Small intestine (tissue), 16 donors: Measurements from ENCODE around the gene CCIN. TPM values are rescaled to one million over a fixed set of nuclear protein-coding genes. Genes with fewer than 3 reads are reported as not detected.

ENCODE experiments used
- DNase-seq, 2 donors: peaks; one replicate each; pipeline versions ENCODE4 v3.0.0 to v3.0.0-alpha.2; 2013
- FAIRE-seq: peaks from 2 replicates; lab custom pipeline; 2012; peaks lifted over from hg19 to GRCh38; lab: Jason Lieb, UNC
- H3K27ac ChIP-seq, 3 donors: one replicate each; pipeline ENCODE4 v1.5.1; 2013; ENCODE audit warnings: low read length in 2 of 3, mild to moderate bottlenecking in 2 of 3, control low read depth in 1 of 3, inconsistent platforms in 1 of 3, low read depth in 1 of 3, moderate library complexity in 1 of 3
- H3K27me3 ChIP-seq, 3 donors: one replicate each; pipeline ENCODE4 v1.6.1; 2013; ENCODE audit warnings: low read length in 3 of 3, inconsistent platforms in 1 of 3; ENCODE audit not compliant: control insufficient read depth in 3 of 3, insufficient read depth in 3 of 3
- H3K36me3 ChIP-seq, 3 donors: one replicate each; pipeline ENCODE4 v1.6.1; 2013; ENCODE audit warnings: low read length in 3 of 3, inconsistent platforms in 1 of 3, low read depth in 1 of 3, mild to moderate bottlenecking in 1 of 3, moderate library complexity in 1 of 3; ENCODE audit not compliant: control insufficient read depth in 3 of 3, insufficient read depth in 2 of 3
- H3K4me1 ChIP-seq, 3 donors: one replicate each; pipeline ENCODE4 v1.6.1; 2013; ENCODE audit warnings: low read length in 2 of 3, inconsistent platforms in 1 of 3, low read depth in 1 of 3, mild to moderate bottlenecking in 1 of 3, moderate library complexity in 1 of 3; ENCODE audit not compliant: control insufficient read depth in 3 of 3, insufficient read depth in 2 of 3
- H3K4me3 ChIP-seq, 3 donors: one replicate each; pipeline ENCODE4 v1.5.1; 2013; ENCODE audit warnings: low read length in 3 of 3, control low read depth in 1 of 3, inconsistent platforms in 1 of 3, low read depth in 1 of 3, mild to moderate bottlenecking in 1 of 3, moderate library complexity in 1 of 3
- H3K9me3 ChIP-seq, 2 donors: one replicate each; pipeline ENCODE4 v1.6.1; 2013; ENCODE audit warnings: low read depth in 1 of 2, low read length in 1 of 2; ENCODE audit not compliant: control insufficient read depth in 2 of 2, insufficient read depth in 1 of 2
- WGBS, 3 donors: extraction: QIAGEN DNeasy Blood & Tissue Kit; methylation state at CpG; one replicate each; pipeline ENCODE4 v1.1.7; 2013; 5-methylcytosine and 5-hydroxymethylcytosine counted together
- long read RNA-seq, 10 donors: transcript quantifications; one replicate each; lab custom pipeline, GENCODE V29; 2026
- polyA plus RNA-seq, 4 donors: library from polyadenylated mRNA; stranded (reverse) in 3 of 4; unstranded in 1 of 4; fragments of 200-250 nt in 3 of 4; fragments of 120-200 nt in 1 of 4; gene quantifications; one replicate each; pipeline versions ENCODE4 v1.2.1 to v1.2.3, GENCODE V29; 2013
- donor health status: healthy with polysubstance abuse.
- donor health status: control.
- donor health status: control.
- donor health status: Bipolar disorder and iron deficiency.
- donor health status: healthy.

The CCIN gene
- under 1 TPM in 1 of 4 donors, not detected in 3; 0.04 TPM for polyA plus RNA-seq
- long read RNA-seq, donor 1, result 0 reads
- long read RNA-seq, donor 2, result 0 reads
- long read RNA-seq, donor 3, result 0 reads
- long read RNA-seq, donor 4, result 0 reads
- long read RNA-seq, donor 5, result 0 reads
- long read RNA-seq, donor 6, result 0 reads
- long read RNA-seq, donor 7, result 0 reads
- long read RNA-seq, donor 8, result 0 reads
- long read RNA-seq, donor 9, result 0 reads
- long read RNA-seq, donor 10, result 0 reads

GRCh38 chr9:36169166-36169565 is at the start of gene CCIN:
Gene CCIN (plus strand): TSS chr9:36169388. CDS start chr9:36169503, 115 bp downstream.
- peaks cover 0 to 7% (median 0%) of the 10 kb centered on the region in 3 donors for H3K4me1 ChIP-seq
- FAIRE-seq (no peak), DNase-seq (no peak)
- no peaks in the 10 kb centered on the region for H3K36me3 ChIP-seq
- no peak within 1 kb of the TSS for H3K27ac ChIP-seq
- H3K4me3 ChIP-seq, result no peak within 1 kb of the TSS
- 70 to 86% (median 78%) methylated on average over 6 of the region's 6 CpGs for WGBS, 3 donors
- peaks cover 0 to 3% (median 0%) of the 10 kb centered on the region in 3 donors for H3K27me3 ChIP-seq
- H3K9me3 ChIP-seq, result no peaks in the 10 kb centered on the region

GRCh38 chr9:36119476-36119875 is 49.7 kb upstream of the CCIN start:
- Histone ChIP-seq H3K4me1 (no peaks in the 10 kb centered on the region), H3K27ac (no peak overlapping the region), H3K27me3 (no peaks in the 10 kb centered on the region), H3K4me3 (no peak overlapping the region), H3K9me3 (no peaks in the 10 kb centered on the region), H3K36me3 (peaks cover 0 to 2% (median 0%) of the 10 kb centered on the region in 3 donors)
- FAIRE-seq (no peak), DNase-seq (no peak)
- WGBS, 3 donors, result 76 to 80% (median 79%) methylated on average over 7 of the region's 7 CpGs

GRCh38 chr9:36120705-36121104 is 48.5 kb upstream of the CCIN start:
- H3K36me3 ChIP-seq, result peaks cover 0 to 2% (median 0%) of the 10 kb centered on the region in 3 donors
- DNase-seq, result no peak
- no peak overlapping the region for H3K4me3 ChIP-seq
- no peak overlapping the region for H3K27ac ChIP-seq
- 46 to 77% (median 47%) methylated on average over 4 of the region's 4 CpGs for WGBS, 3 donors
- no peaks in the 10 kb centered on the region for H3K27me3 ChIP-seq
- H3K9me3 ChIP-seq, result no peaks in the 10 kb centered on the region
- H3K4me1 ChIP-seq, result peaks cover 0 to 9% (median 3%) of the 10 kb centered on the region in 3 donors
- no peak for FAIRE-seq

GRCh38 chr9:36121971-36122370 is 47.2 kb upstream of the CCIN start:
- H3K4me3 ChIP-seq, result no peak overlapping the region
- H3K4me1 ChIP-seq, result peaks cover 0 to 22% (median 3%) of the 10 kb centered on the region in 3 donors
- H3K9me3 ChIP-seq, result no peaks in the 10 kb centered on the region
- FAIRE-seq (no peak), DNase-seq (no peak)
- peaks cover 0 to 2% (median 0%) of the 10 kb centered on the region in 3 donors for H3K36me3 ChIP-seq
- WGBS, 3 donors, result 91 to 94% (median 93%) methylated on average over 7 of the region's 7 CpGs
- H3K27me3 ChIP-seq, result no peaks in the 10 kb centered on the region
- H3K27ac ChIP-seq, result no peak overlapping the region

- WGBS, 3 donors, result 93 to 100% (median 96%) methylated on average over 2 of the region's 2 CpGs
- FAIRE-seq (no peak), DNase-seq (no peak)
- Histone ChIP-seq H3K27ac (no peak overlapping the region), H3K36me3 (peaks cover 0 to 2% (median 0%) of the 10 kb centered on the region in 3 donors), H3K27me3 (no peaks in the 10 kb centered on the region), H3K9me3 (no peaks in the 10 kb centered on the region), H3K4me3 (no peak overlapping the region), H3K4me1 (peaks cover 0 to 23% (median 13%) of the 10 kb centered on the region in 3 donors)
Observed at GRCh38 chr9:36123515-36123914, 45.7 kb upstream of the CCIN start.

GRCh38 chr9:36125062-36125855 is 43.9 kb upstream of the CCIN start:
- Histone ChIP-seq H3K4me3 (no peak overlapping the region), H3K27ac (no peak overlapping the region), H3K27me3 (no peaks in the 10 kb centered on the region), H3K9me3 (no peaks in the 10 kb centered on the region), H3K36me3 (no peaks in the 10 kb centered on the region), H3K4me1 (peaks cover 0 to 23% (median 13%) of the 10 kb centered on the region in 3 donors)
- 66 to 79% (median 69%) methylated on average over 10 of the region's 10 CpGs for WGBS, 3 donors
- FAIRE-seq (no peak), DNase-seq (peak in 1 of 2 donors; percentile 51)

GRCh38 chr9:36126016-36126730 is 43.0 kb upstream of the CCIN start:
- H3K36me3 ChIP-seq, result no peaks in the 10 kb centered on the region
- H3K27ac ChIP-seq, result peak overlapping the region in 2 of 3 donors; percentile 31 to 38
- no peaks in the 10 kb centered on the region for H3K9me3 ChIP-seq
- WGBS, 3 donors, result 38 to 47% (median 40%) methylated on average over 7 of the region's 7 CpGs
- peaks cover 0 to 23% (median 13%) of the 10 kb centered on the region in 3 donors for H3K4me1 ChIP-seq
- H3K4me3 ChIP-seq, result no peak overlapping the region
- FAIRE-seq, result no peak
- H3K27me3 ChIP-seq, result no peaks in the 10 kb centered on the region
- peak; percentile 67 to 76 for DNase-seq

- no peaks in the 10 kb centered on the region for H3K27me3 ChIP-seq
- 67 to 83% (median 74%) methylated on average over 5 of the region's 5 CpGs for WGBS, 3 donors
- peaks cover 0 to 23% (median 13%) of the 10 kb centered on the region in 3 donors for H3K4me1 ChIP-seq
- FAIRE-seq (no peak), DNase-seq (no peak)
- H3K36me3 ChIP-seq, result no peaks in the 10 kb centered on the region
- H3K27ac ChIP-seq, result peak overlapping the region in 1 of 3 donors; percentile 64
- H3K9me3 ChIP-seq, result no peaks in the 10 kb centered on the region
- no peak overlapping the region for H3K4me3 ChIP-seq
Observed at GRCh38 chr9:36127652-36128244, 41.4 kb upstream of the CCIN start.
